Measurements from ENCODE around the gene PDAP1. TPM values are rescaled to one million over a fixed set of nuclear protein-coding genes. Genes with fewer than 3 reads are reported as not detected.

PDAP1 gene
- total and polyA plus RNA-seq, 9 of the 15 experiments (the other 6 are each of a cell fraction or from before 2014, with no cell fraction given): 10.2 to 315 (median 129) TPM

DNA sequence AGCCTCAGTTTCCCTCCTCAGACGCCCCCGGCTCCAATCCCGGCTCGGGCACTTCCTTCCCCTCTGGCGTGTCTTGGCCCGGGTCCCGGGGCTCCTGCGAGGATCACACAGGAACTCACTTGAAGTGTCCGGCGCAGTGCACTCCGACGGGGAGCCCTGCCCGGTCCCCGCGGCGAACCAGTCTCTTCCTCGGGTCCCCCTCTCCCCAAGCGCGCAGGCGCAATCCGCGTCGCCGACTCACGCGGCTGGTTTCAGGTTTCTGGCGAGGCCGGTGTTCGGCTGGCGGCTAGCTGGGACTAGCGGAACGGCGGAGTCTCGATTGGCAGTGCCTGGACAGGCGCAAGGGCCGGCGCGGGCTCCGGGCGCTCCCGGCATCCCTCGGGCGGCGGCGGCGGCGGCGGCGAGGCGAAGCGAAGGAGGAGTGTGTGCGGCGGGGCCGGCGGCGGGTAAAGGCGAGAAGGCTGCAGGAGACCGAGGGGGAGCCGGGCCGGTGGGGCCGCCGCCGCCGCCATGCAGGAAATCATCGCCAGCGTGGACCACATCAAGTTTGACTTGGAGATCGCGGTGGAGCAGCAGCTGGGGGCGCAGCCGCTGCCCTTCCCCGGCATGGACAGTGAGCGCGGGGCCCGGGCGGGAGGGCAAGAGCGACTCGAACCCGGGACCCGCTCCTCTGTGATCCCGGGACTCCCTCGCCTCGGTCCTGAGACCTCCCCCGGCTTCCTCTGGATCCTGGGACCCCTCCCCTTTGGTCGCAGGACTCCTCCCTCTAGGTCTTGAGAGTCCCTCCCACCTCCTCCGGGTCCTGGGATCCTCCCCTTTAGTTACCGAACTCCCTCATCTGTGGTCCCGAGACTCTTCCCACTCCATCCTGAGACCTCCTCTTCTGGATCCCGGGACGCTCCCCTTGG is 30.4 kb upstream of the PDAP1 start, which contains the start of the genes CPSF4 and PTCD1 (continued):
- TF ChIP-seq ZFP36 (IDR thresholded peaks at IDR 0.05; ENCODE audit: low read depth, low read length, partially characterized antibody) (peak; percentile 26), HDAC8 (tag; IDR thresholded peaks at IDR 0.05) (0 out of 2 replicates have a peak, but pooled peaks have one; percentile 19), ZNF445 (CRISPR knock-in tag; IDR thresholded peaks at IDR 0.05; ENCODE audit: low read depth) (peak; percentile 77; the same call in 1 of the 2 replicates), POLR2H (tag; IDR thresholded peaks at IDR 0.05; ENCODE audit: low read depth) (no peak; the same call in 1 of the 2 replicates), NRF1 (conservative IDR thresholded peaks at IDR 0.05 in 1 of 2, IDR thresholded peaks at IDR 0.05 in 1 of 2) (peak; percentile 91 to 93), FOXM1 (IDR thresholded peaks at IDR 0.05; ENCODE audit: low read depth) (peak; percentile 74), FOXM1 (CRISPR knock-in tag; IDR thresholded peaks at IDR 0.05; ENCODE audit: low read depth) (no peak), NONO (IDR thresholded peaks at IDR 0.05; ENCODE audit: low read depth in 2 of 2, low read length in 1 of 2) (peak; percentile 76 to 89; a peak in 3 of 4 replicates), POLR2AphosphoS5 (IDR thresholded peaks at IDR 0.05; ENCODE audit: control insufficient read depth, insufficient read depth, low read depth, low read length) (peak; percentile 65), POLR2A (conservative IDR thresholded peaks at IDR 0.05) (peak; percentile 90), ZNF3 (CRISPR knock-in tag; IDR thresholded peaks at IDR 0.05) (no peak), POLR3G (IDR thresholded peaks at IDR 0.05; ENCODE audit: extremely low read depth, insufficient read length, insufficient replicate concordance) (no peak), RHOXF2B (CRISPR knock-in tag; conservative IDR thresholded peaks at IDR 0.05) (no peak), CEBPG (CRISPR knock-in tag; IDR thresholded peaks at IDR 0.05) (no peak), CEBPG (tag; conservative IDR thresholded peaks at IDR 0.05 in 1 of 2, IDR thresholded peaks at IDR 0.05 in 1 of 2) (no peak), SNIP1 (IDR thresholded peaks at IDR 0.05; ENCODE audit: low read depth) (no peak), TOE1 (IDR thresholded peaks at IDR 0.05; ENCODE audit: borderline replicate concordance) (peak; percentile 95), TOE1 (CRISPR knock-in tag; IDR thresholded peaks at IDR 0.05; ENCODE audit: borderline replicate concordance, low read depth) (no peak), ZNF668 (CRISPR knock-in tag; IDR thresholded peaks at IDR 0.05) (no peak), SMAD1 (IDR thresholded peaks at IDR 0.05; ENCODE audit: low read depth, low read length, partially characterized antibody) (peak; percentile 70), RBM14 (IDR thresholded peaks at IDR 0.05; ENCODE audit: borderline replicate concordance, insufficient read depth, low read depth, low read length) (no peak), FOXJ2 (tag; IDR thresholded peaks at IDR 0.05) (no peak), GATAD2A (IDR thresholded peaks at IDR 0.05) (no peak)
- TF ChIP-seq, protein P1, sequence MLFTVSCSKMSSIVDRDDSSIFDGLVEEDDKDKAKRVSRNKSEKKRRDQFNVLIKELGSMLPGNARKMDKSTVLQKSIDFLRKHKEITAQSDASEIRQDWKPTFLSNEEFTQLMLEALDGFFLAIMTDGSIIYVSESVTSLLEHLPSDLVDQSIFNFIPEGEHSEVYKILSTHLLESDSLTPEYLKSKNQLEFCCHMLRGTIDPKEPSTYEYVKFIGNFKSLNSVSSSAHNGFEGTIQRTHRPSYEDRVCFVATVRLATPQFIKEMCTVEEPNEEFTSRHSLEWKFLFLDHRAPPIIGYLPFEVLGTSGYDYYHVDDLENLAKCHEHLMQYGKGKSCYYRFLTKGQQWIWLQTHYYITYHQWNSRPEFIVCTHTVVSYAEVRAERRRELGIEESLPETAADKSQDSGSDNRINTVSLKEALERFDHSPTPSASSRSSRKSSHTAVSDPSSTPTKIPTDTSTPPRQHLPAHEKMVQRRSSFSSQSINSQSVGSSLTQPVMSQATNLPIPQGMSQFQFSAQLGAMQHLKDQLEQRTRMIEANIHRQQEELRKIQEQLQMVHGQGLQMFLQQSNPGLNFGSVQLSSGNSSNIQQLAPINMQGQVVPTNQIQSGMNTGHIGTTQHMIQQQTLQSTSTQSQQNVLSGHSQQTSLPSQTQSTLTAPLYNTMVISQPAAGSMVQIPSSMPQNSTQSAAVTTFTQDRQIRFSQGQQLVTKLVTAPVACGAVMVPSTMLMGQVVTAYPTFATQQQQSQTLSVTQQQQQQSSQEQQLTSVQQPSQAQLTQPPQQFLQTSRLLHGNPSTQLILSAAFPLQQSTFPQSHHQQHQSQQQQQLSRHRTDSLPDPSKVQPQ (CRISPR knock-in tag; IDR thresholded peaks at IDR 0.05; ENCODE audit: borderline replicate concordance): no peak
- TF ChIP-seq, protein P2, sequence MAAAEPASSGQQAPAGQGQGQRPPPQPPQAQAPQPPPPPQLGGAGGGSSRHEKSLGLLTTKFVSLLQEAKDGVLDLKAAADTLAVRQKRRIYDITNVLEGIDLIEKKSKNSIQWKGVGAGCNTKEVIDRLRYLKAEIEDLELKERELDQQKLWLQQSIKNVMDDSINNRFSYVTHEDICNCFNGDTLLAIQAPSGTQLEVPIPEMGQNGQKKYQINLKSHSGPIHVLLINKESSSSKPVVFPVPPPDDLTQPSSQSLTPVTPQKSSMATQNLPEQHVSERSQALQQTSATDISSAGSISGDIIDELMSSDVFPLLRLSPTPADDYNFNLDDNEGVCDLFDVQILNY (CRISPR knock-in tag; IDR thresholded peaks at IDR 0.05): no peak; the same call in 1 of the 2 replicates

Data from K562 (cell line).